GM18868 (cell line): ENCODE results near the gene NPR3.

Source experiments
- ATAC-seq: cut with Tn5 transposase; IDR thresholded peaks from one replicate; pipeline ENCODE4 v1.9.1; 2021; ENCODE audit warnings: mild to moderate bottlenecking, moderate library complexity; ENCODE audit not compliant: unreplicated experiment

The NPR3 gene

GRCh38 chr5:32805971-32806638 lies 95.0 kb downstream of the NPR3 start:
- peak; percentile 63 for ATAC-seq

GRCh38 chr5:32808783-32809182 lies 97.7 kb downstream of the NPR3 start:
- no peak for ATAC-seq

GRCh38 chr5:32810804-32811203 lies 99.7 kb downstream of the NPR3 start:
- ATAC-seq, result no peak

- ATAC-seq, result no peak
Measured at GRCh38 chr5:32812399-32812798, 101.3 kb downstream of the NPR3 start.

- ATAC-seq, result no peak
Measured at GRCh38 chr5:32814141-32814540, 103.0 kb downstream of the NPR3 start.

GRCh38 chr5:32814620-32815019 lies 103.5 kb downstream of the NPR3 start:
- no peak for ATAC-seq

- ATAC-seq, result no peak
Measured at GRCh38 chr5:32827981-32828380, 116.9 kb downstream of the NPR3 start.

- no peak for ATAC-seq
Measured at GRCh38 chr5:32828492-32828891, 117.4 kb downstream of the NPR3 start.

- no peak for ATAC-seq
Measured at GRCh38 chr5:32831624-32832023, 120.5 kb downstream of the NPR3 start.

GRCh38 chr5:32833127-32833526 lies 122.0 kb downstream of the NPR3 start:
- ATAC-seq, result no peak

- ATAC-seq, result no peak
Measured at GRCh38 chr5:32833663-32834062, 122.5 kb downstream of the NPR3 start.

GRCh38 chr5:32834251-32834650 lies 123.1 kb downstream of the NPR3 start:
- ATAC-seq, result no peak

- ATAC-seq, result no peak
Measured at GRCh38 chr5:32836176-32836575, 125.1 kb downstream of the NPR3 start.

- ATAC-seq, result no peak
Measured at GRCh38 chr5:32837211-32837610, 126.1 kb downstream of the NPR3 start.

GRCh38 chr5:32839106-32839505 lies 128.0 kb downstream of the NPR3 start:
- no peak for ATAC-seq

- no peak for ATAC-seq
Measured at GRCh38 chr5:32840606-32841005, 129.5 kb downstream of the NPR3 start.
